Measurements from ENCODE around the gene IRAK1BP1. TPM values are rescaled to one million over a fixed set of nuclear protein-coding genes. Genes with fewer than 3 reads are reported as not detected.
"Not testable (repeated sequence)": the region's sequence is repeated elsewhere in the genome, so short reads cannot be mapped to it uniquely, and the experiment has no call there.

Gene IRAK1BP1
- total RNA-seq, 1 experiment from 2014 or later, result 2.2 TPM

DNA sequence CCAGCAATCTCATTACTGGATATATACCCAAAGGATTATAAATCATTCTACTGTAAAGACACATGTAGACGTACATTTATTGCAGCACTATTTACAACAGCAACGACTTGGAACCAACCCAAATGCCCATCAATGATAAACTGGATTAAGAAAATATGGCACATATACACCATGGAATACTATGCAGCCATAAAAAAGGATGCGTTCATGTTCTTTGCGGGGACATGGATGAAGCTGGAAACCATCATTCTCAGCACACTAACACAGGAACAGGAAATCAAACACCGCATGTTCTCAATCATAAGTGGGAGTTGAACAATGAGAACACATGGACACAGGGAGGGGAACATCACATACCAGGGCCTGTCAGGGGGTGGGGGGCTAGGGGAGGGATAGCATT, 22.6 kb downstream of the IRAK1BP1 start:
- in situ Hi-C loops (cut with HindIII; ENCODE audit: low pct_unique_long_range_greater_than_20kb, low sequenced_read_pairs); POLR2A ChIA-PET; DNase-seq (ENCODE audit: low read depth, low spot score); H3K9me3 ChIP-seq (ENCODE audit: control insufficient read depth, insufficient read depth, low read depth, low read length); ATAC-seq; H3K36me3 ChIP-seq (ENCODE audit: control insufficient read depth, insufficient read depth, low read length); H3K27ac ChIP-seq (ENCODE audit: low read length); H3K4me3 ChIP-seq (ENCODE audit: low read depth in 2 of 2, low read length in 2 of 2); BruUV-seq (replicated peaks); H3K4me1 ChIP-seq (ENCODE audit: control insufficient read depth, insufficient read depth, low read length); H3K27me3 ChIP-seq (ENCODE audit: control insufficient read depth, insufficient read depth, low read length); CTCF ChIA-PET: not testable (repeated sequence)
- intact Hi-C loops (cut with micrococcal nuclease; ENCODE audit: unreplicated experiment), result loop anchor here (1.0 kb wide), 1 partner anchor 11 kb away; no protein-coding TSS in a partner anchor

GRCh38 chr6:78896227-78896626, 28.9 kb downstream of the IRAK1BP1 start:
- ChIA-PET CTCF (no interaction called here), POLR2A (no interaction called here)
- no peak for DNase-seq (ENCODE audit: low read depth, low spot score)
- Histone ChIP-seq H3K4me3 (ENCODE audit: low read depth in 2 of 2, low read length in 2 of 2) (no peak overlapping the region), H3K27me3 (ENCODE audit: control insufficient read depth, insufficient read depth, low read length) (no peaks in the 10 kb centered on the region), H3K36me3 (ENCODE audit: control insufficient read depth, insufficient read depth, low read length) (no peaks in the 10 kb centered on the region; the same call in 1 of the 2 replicates), H3K4me1 (ENCODE audit: control insufficient read depth, insufficient read depth, low read length) (no peaks in the 10 kb centered on the region), H3K9me3 (ENCODE audit: control insufficient read depth, insufficient read depth, low read depth, low read length) (no peaks in the 10 kb centered on the region), H3K27ac (ENCODE audit: low read length) (no peak overlapping the region)
- ATAC-seq, result no peak
- no TSS peak for BruUV-seq (replicated peaks)
- in situ Hi-C loops (cut with HindIII; ENCODE audit: low pct_unique_long_range_greater_than_20kb, low sequenced_read_pairs), result no loop called here
- intact Hi-C loops (cut with micrococcal nuclease; ENCODE audit: unreplicated experiment), result no loop called here
- TF ChIP-seq, protein P1, sequence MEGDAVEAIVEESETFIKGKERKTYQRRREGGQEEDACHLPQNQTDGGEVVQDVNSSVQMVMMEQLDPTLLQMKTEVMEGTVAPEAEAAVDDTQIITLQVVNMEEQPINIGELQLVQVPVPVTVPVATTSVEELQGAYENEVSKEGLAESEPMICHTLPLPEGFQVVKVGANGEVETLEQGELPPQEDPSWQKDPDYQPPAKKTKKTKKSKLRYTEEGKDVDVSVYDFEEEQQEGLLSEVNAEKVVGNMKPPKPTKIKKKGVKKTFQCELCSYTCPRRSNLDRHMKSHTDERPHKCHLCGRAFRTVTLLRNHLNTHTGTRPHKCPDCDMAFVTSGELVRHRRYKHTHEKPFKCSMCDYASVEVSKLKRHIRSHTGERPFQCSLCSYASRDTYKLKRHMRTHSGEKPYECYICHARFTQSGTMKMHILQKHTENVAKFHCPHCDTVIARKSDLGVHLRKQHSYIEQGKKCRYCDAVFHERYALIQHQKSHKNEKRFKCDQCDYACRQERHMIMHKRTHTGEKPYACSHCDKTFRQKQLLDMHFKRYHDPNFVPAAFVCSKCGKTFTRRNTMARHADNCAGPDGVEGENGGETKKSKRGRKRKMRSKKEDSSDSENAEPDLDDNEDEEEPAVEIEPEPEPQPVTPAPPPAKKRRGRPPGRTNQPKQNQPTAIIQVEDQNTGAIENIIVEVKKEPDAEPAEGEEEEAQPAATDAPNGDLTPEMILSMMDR (IDR thresholded peaks at IDR 0.05), result no peak
- TF ChIP-seq, protein P2, sequence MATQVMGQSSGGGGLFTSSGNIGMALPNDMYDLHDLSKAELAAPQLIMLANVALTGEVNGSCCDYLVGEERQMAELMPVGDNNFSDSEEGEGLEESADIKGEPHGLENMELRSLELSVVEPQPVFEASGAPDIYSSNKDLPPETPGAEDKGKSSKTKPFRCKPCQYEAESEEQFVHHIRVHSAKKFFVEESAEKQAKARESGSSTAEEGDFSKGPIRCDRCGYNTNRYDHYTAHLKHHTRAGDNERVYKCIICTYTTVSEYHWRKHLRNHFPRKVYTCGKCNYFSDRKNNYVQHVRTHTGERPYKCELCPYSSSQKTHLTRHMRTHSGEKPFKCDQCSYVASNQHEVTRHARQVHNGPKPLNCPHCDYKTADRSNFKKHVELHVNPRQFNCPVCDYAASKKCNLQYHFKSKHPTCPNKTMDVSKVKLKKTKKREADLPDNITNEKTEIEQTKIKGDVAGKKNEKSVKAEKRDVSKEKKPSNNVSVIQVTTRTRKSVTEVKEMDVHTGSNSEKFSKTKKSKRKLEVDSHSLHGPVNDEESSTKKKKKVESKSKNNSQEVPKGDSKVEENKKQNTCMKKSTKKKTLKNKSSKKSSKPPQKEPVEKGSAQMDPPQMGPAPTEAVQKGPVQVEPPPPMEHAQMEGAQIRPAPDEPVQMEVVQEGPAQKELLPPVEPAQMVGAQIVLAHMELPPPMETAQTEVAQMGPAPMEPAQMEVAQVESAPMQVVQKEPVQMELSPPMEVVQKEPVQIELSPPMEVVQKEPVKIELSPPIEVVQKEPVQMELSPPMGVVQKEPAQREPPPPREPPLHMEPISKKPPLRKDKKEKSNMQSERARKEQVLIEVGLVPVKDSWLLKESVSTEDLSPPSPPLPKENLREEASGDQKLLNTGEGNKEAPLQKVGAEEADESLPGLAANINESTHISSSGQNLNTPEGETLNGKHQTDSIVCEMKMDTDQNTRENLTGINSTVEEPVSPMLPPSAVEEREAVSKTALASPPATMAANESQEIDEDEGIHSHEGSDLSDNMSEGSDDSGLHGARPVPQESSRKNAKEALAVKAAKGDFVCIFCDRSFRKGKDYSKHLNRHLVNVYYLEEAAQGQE (IDR thresholded peaks at IDR 0.05; ENCODE audit: insufficient read depth in 1 of 2, low read depth in 2 of 2, low read length in 1 of 2), result no peak
- TF ChIP-seq POLR2AphosphoS5 (IDR thresholded peaks at IDR 0.05; ENCODE audit: low read depth, low read length) (no peak), TCF7L2 (IDR thresholded peaks at IDR 0.05; ENCODE audit: low read depth, low read length) (no peak), SIN3A (IDR thresholded peaks at IDR 0.05; ENCODE audit: borderline replicate concordance, insufficient read depth, low read depth, low read length) (no peak)

DNA sequence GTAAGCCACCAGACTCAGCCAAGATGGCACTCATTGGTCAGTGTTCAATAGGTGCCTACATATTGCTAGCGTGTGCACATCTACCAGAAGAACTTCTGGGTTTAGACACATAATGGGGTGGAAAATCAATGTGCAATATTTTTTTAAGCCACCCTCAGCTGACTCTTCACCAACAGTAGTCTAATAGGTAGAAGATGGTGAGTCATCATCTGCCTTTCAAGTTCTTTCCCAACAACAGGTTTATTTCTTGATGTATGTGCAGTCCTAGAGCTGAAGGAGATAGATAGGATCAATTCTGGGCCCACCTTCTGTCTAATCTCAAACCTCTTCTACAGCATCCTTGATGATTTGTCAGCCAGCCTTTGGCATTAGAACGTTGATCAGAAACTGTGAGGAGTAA, 41.3 kb downstream of the IRAK1BP1 start:
- no peak for DNase-seq (ENCODE audit: low read depth, low spot score)
- intact Hi-C loops (cut with micrococcal nuclease; ENCODE audit: unreplicated experiment) (no loop called here), in situ Hi-C loops (cut with HindIII; ENCODE audit: low pct_unique_long_range_greater_than_20kb, low sequenced_read_pairs) (no loop called here)
- Histone ChIP-seq H3K9me3 (ENCODE audit: control insufficient read depth, insufficient read depth, low read depth, low read length) (no peaks in the 10 kb centered on the region), H3K27ac (ENCODE audit: low read length) (no peak overlapping the region), H3K4me1 (ENCODE audit: control insufficient read depth, insufficient read depth, low read length) (no peaks in the 10 kb centered on the region), H3K36me3 (ENCODE audit: control insufficient read depth, insufficient read depth, low read length) (no peaks in the 10 kb centered on the region; the same call in 1 of the 2 replicates), H3K4me3 (ENCODE audit: low read depth in 2 of 2, low read length in 2 of 2) (no peak overlapping the region), H3K27me3 (ENCODE audit: control insufficient read depth, insufficient read depth, low read length) (no peaks in the 10 kb centered on the region)
- ChIA-PET POLR2A (no interaction called here), CTCF (no interaction called here)
- no TSS peak for BruUV-seq (replicated peaks)
- ATAC-seq, result no peak
- TF ChIP-seq TCF7L2 (IDR thresholded peaks at IDR 0.05; ENCODE audit: low read depth, low read length), result no peak
- TF ChIP-seq, protein P1 (IDR thresholded peaks at IDR 0.05), result no peak
- TF ChIP-seq, protein P2 (IDR thresholded peaks at IDR 0.05; ENCODE audit: insufficient read depth in 1 of 2, low read depth in 2 of 2, low read length in 1 of 2), result no peak
- no peak for TF ChIP-seq SIN3A (IDR thresholded peaks at IDR 0.05; ENCODE audit: borderline replicate concordance, insufficient read depth, low read depth, low read length)
- TF ChIP-seq POLR2AphosphoS5 (IDR thresholded peaks at IDR 0.05; ENCODE audit: low read depth, low read length), result no peak
